ENCODE results near the gene MPP1.

DNA sequence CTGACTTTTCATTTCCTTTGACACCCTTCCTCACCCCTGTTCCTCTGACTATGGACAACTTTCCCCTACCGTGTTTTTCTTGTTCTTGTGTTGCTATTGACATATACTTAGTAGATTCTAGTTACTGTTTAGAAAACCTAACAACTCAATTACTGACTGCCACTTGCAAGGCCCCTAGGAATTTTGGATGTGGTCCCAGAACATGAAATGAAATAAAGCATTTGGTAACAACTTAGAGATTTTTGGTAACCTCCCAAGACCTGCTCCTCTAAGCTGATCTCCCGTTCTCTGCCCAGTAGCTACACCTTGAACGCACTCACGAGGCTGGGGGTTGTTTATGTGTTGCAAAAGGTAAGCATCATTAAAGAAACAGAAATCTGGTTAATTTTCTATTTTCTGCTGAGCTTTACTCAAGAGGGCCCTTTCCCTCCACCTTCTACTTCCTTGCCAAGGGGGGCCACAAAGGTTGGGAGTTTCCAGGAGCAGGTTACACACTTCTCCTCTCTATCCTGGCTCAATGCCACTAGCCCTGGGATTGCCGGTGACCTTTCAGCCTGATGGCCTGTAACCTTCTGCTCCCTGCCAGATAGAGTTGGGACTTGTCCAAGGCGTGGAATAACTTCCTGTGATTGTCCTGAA is 74.9 kb downstream of the MPP1 start:
- TF ChIP-seq POLR2A (IDR thresholded peaks at IDR 0.05; ENCODE audit: low read depth, low read length) (no peak), EZH2 (IDR thresholded peaks at IDR 0.05; ENCODE audit: borderline replicate concordance, low read depth, low read length, severe bottlenecking) (no peak), JUN (IDR thresholded peaks at IDR 0.05; ENCODE audit: borderline replicate concordance, insufficient read depth, insufficient read length, low read depth) (no peak)
- TF ChIP-seq, protein P1, sequence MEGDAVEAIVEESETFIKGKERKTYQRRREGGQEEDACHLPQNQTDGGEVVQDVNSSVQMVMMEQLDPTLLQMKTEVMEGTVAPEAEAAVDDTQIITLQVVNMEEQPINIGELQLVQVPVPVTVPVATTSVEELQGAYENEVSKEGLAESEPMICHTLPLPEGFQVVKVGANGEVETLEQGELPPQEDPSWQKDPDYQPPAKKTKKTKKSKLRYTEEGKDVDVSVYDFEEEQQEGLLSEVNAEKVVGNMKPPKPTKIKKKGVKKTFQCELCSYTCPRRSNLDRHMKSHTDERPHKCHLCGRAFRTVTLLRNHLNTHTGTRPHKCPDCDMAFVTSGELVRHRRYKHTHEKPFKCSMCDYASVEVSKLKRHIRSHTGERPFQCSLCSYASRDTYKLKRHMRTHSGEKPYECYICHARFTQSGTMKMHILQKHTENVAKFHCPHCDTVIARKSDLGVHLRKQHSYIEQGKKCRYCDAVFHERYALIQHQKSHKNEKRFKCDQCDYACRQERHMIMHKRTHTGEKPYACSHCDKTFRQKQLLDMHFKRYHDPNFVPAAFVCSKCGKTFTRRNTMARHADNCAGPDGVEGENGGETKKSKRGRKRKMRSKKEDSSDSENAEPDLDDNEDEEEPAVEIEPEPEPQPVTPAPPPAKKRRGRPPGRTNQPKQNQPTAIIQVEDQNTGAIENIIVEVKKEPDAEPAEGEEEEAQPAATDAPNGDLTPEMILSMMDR (IDR thresholded peaks at IDR 0.05; ENCODE audit: extremely low read depth in 1 of 2, insufficient read depth in 1 of 2, low read depth in 1 of 2, low read length in 2 of 2) = no peak
- TF ChIP-seq, protein P2, sequence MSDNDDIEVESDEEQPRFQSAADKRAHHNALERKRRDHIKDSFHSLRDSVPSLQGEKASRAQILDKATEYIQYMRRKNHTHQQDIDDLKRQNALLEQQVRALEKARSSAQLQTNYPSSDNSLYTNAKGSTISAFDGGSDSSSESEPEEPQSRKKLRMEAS (IDR thresholded peaks at IDR 0.05; ENCODE audit: insufficient read depth, insufficient read length) = no peak
